NB4 (cell line): ENCODE measurements around the gene NR2E3.

Experiments
- DNase-seq: peaks from one replicate; pipeline ENCODE4 v3.0.0; 2010; ENCODE audit warnings: low read depth
- H3K4me3 ChIP-seq: one replicate; pipeline ENCODE4 v1.5.1; 2011; ENCODE audit warnings: mild to moderate bottlenecking, low read depth, low read length, moderate library complexity
- MYC ChIP-seq: IDR thresholded peaks from 2 replicates; pipeline ENCODE4 v1.6.1; 2011; ENCODE audit warnings: low read depth, low read length
- POLR2A ChIP-seq: IDR thresholded peaks from 2 replicates; pipeline ENCODE4 v1.6.1; 2011; ENCODE audit warnings: mild to moderate bottlenecking; ENCODE audit not compliant: insufficient read length; ENCODE audit errors: extremely low read depth
- TF ChIP-seq, protein P1 (sequence below): IDR thresholded peaks from one replicate; pipeline ENCODE4 v1.5.1; 2012; ENCODE audit warnings: low read depth, low read length
- TF ChIP-seq, protein P2 (sequence below): IDR thresholded peaks from 2 replicates; pipeline ENCODE4 v1.6.1; 2011; ENCODE audit warnings: low read depth, low read length

NR2E3 gene

GRCh38 chr15:71808311-71809020 is 1.9 kb upstream of the NR2E3 start:
- TF ChIP-seq MYC (no peak), POLR2A (no peak)
- TF ChIP-seq, protein P1, sequence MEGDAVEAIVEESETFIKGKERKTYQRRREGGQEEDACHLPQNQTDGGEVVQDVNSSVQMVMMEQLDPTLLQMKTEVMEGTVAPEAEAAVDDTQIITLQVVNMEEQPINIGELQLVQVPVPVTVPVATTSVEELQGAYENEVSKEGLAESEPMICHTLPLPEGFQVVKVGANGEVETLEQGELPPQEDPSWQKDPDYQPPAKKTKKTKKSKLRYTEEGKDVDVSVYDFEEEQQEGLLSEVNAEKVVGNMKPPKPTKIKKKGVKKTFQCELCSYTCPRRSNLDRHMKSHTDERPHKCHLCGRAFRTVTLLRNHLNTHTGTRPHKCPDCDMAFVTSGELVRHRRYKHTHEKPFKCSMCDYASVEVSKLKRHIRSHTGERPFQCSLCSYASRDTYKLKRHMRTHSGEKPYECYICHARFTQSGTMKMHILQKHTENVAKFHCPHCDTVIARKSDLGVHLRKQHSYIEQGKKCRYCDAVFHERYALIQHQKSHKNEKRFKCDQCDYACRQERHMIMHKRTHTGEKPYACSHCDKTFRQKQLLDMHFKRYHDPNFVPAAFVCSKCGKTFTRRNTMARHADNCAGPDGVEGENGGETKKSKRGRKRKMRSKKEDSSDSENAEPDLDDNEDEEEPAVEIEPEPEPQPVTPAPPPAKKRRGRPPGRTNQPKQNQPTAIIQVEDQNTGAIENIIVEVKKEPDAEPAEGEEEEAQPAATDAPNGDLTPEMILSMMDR, result no peak
- TF ChIP-seq, protein P2, sequence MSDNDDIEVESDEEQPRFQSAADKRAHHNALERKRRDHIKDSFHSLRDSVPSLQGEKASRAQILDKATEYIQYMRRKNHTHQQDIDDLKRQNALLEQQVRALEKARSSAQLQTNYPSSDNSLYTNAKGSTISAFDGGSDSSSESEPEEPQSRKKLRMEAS, result no peak
- no peak overlapping the region for H3K4me3 ChIP-seq
- DNase-seq, result no peak

DNA sequence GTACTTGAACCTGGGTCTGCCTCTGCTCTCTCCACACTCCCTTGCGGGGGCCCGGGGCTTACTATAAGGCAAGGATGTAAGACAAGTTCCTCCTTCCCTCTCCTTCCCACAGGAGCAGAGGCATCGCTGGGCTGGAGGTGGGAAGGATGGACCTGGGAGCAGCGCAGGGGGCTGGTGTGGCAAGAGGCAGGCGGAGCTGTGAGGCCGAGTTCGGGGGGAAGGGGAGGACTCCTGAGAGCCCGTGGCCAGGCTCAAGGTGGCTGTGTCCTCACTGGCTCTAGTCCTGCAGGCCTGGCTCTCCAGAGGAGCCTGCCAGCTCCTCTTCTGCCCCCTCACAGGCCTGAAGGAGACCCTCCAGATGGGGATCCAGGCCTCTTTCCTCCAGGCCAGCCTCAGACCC is 1.0 kb upstream of the NR2E3 start:
- H3K4me3 ChIP-seq, result no peak overlapping the region
- TF ChIP-seq MYC (no peak), POLR2A (no peak)
- TF ChIP-seq, protein P2, result no peak
- TF ChIP-seq, protein P1, result no peak
- no peak for DNase-seq

DNA sequence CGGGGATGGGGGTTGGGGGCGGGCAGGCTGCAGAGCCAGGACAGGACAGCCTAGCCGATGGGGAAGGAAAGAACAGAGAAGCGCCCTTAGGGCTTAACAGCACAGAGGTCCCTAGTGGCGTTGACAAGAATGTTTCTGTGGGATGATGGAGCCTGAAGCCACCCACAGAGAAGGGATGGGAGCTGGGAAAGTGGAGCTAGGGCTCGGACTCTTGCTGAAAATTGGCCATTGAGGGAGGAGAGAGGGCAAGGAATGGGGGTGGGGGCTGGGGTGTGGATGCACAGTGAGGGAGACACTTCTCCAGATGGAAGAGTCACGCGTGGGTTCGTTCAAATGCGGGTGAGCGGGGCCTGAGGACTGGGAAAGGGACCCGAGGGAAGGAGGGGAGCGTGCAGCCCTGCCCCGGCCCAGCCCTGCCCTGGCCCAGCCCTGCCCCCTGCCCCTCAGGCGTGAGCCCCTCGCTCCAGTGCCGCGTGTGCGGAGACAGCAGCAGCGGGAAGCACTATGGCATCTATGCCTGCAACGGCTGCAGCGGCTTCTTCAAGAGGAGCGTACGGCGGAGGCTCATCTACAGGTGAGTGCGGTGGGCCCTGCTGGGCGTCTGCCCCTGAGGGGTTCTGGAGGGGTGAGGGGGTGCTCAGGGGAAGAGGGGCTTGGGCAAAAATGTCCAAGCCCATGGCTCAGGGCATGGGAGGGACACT is 832 bp downstream of the NR2E3 start:
- no peak for DNase-seq
- TF ChIP-seq, protein P1, result no peak
- TF ChIP-seq MYC (no peak), POLR2A (no peak)
- TF ChIP-seq, protein P2, result no peak
- H3K4me3 ChIP-seq, result no peak overlapping the region

- DNase-seq, result no peak
- TF ChIP-seq, protein P2, result no peak
- TF ChIP-seq, protein P1, result no peak
- no peak for TF ChIP-seq MYC
- no peak for TF ChIP-seq POLR2A
These were observed 1.7 kb downstream of the NR2E3 start for GRCh38 chr15:71811752-71812735.

GRCh38 chr15:71812966-71813722 is 2.8 kb downstream of the NR2E3 start:
- TF ChIP-seq, protein P1, result no peak
- TF ChIP-seq, protein P2, result no peak
- no peak for TF ChIP-seq MYC
- TF ChIP-seq POLR2A, result no peak
- no peak for DNase-seq
- no peak overlapping the region for H3K4me3 ChIP-seq

More at GRCh38 chr15:71811752-71812735, 1.7 kb downstream of the NR2E3 start:
- H3K4me3 ChIP-seq, result no peak overlapping the region
